ENCODE results near the gene MS4A6E.

MS4A6E gene

GRCh38 chr11:60334005-60334620, 7.1 kb downstream of the MS4A6E start:
- H3K27ac ChIP-seq (replicated peaks) = no peak overlapping the region
- no peak overlapping the region for H3K4me3 ChIP-seq (replicated peaks; ENCODE audit: insufficient read depth, low read length)
- no peaks in the 10 kb centered on the region for H3K27me3 ChIP-seq (ENCODE audit: insufficient read depth, poor library complexity, severe bottlenecking)
- DNase-seq (ENCODE audit: low read depth in 1 of 2, low spot score in 1 of 2) = peak; percentile 57 to 68
- peak; percentile 57 for TF ChIP-seq CTCF (IDR thresholded peaks at IDR 0.05; ENCODE audit: insufficient read depth, low read length)
- TF ChIP-seq POLR2AphosphoS5 (IDR thresholded peaks at IDR 0.05; ENCODE audit: low read depth) = no peak

GRCh38 chr11:60336767-60337391, 9.8 kb downstream of the MS4A6E start:
- H3K27ac ChIP-seq (replicated peaks) = no peak overlapping the region
- TF ChIP-seq POLR2AphosphoS5 (IDR thresholded peaks at IDR 0.05; ENCODE audit: low read depth) (no peak), SPI1 (IDR thresholded peaks at IDR 0.05; ENCODE audit: borderline replicate concordance, low read depth) (no peak), GABPA (IDR thresholded peaks at IDR 0.05; ENCODE audit: low read depth) (no peak), CTCF (IDR thresholded peaks at IDR 0.05; ENCODE audit: insufficient read depth, low read length) (no peak), REST (IDR thresholded peaks at IDR 0.05; ENCODE audit: insufficient replicate concordance, low read depth) (no peak)
- no peak for DNase-seq (ENCODE audit: low read depth in 1 of 2, low spot score in 1 of 2)

GRCh38 chr11:60338053-60338452, 11.0 kb downstream of the MS4A6E start:
- TF ChIP-seq GABPA (IDR thresholded peaks at IDR 0.05; ENCODE audit: low read depth) (no peak), POLR2AphosphoS5 (IDR thresholded peaks at IDR 0.05; ENCODE audit: low read depth) (no peak), CTCF (IDR thresholded peaks at IDR 0.05; ENCODE audit: insufficient read depth, low read length) (no peak), SPI1 (IDR thresholded peaks at IDR 0.05; ENCODE audit: borderline replicate concordance, low read depth) (no peak), REST (IDR thresholded peaks at IDR 0.05; ENCODE audit: insufficient replicate concordance, low read depth) (no peak)
- no peaks in the 10 kb centered on the region for H3K27me3 ChIP-seq (ENCODE audit: insufficient read depth, poor library complexity, severe bottlenecking)
- no peak overlapping the region for H3K4me3 ChIP-seq (replicated peaks; ENCODE audit: insufficient read depth, low read length)
- DNase-seq (ENCODE audit: low read depth in 1 of 2, low spot score in 1 of 2) = no peak
- H3K27ac ChIP-seq (replicated peaks) = no peak overlapping the region

More at GRCh38 chr11:60336767-60337391, 9.8 kb downstream of the MS4A6E start:
- no peak overlapping the region for H3K4me3 ChIP-seq (replicated peaks; ENCODE audit: insufficient read depth, low read length)
- no peaks in the 10 kb centered on the region for H3K27me3 ChIP-seq (ENCODE audit: insufficient read depth, poor library complexity, severe bottlenecking)
